ENCODE results near the gene ETV6.
A peak's percentile ranks its signal among the peaks of the same experiment; 100 is the strongest.

Gene ETV6

GRCh38 chr12:11758510-11759493 lies 109.3 kb downstream of the ETV6 start:
- no peak for TF ChIP-seq CTCF (IDR thresholded peaks at IDR 0.05; ENCODE audit: low read depth, low read length, missing control alignments)
- Histone ChIP-seq H3K36me3 (replicated peaks) (no peaks in the 10 kb centered on the region), H3K27ac (peak overlapping the region; percentile 51), H3K27me3 (replicated peaks) (no peaks in the 10 kb centered on the region), H3K4me3 (ENCODE audit: low read depth, low read length) (no peak overlapping the region)
- in situ Hi-C loops (cut with HindIII; ENCODE audit: low pct_ligation_motif_present, low sequenced_read_pairs), result no loop called here
- DNase-seq, result peak; percentile 45

- Histone ChIP-seq H3K36me3 (replicated peaks) (no peaks in the 10 kb centered on the region), H3K27me3 (replicated peaks) (no peaks in the 10 kb centered on the region), H3K27ac (no peak overlapping the region), H3K4me3 (ENCODE audit: low read depth, low read length) (no peak overlapping the region)
- no peak for DNase-seq
- in situ Hi-C loops (cut with HindIII; ENCODE audit: low pct_ligation_motif_present, low sequenced_read_pairs), result no loop called here
- TF ChIP-seq CTCF (IDR thresholded peaks at IDR 0.05; ENCODE audit: low read depth, low read length, missing control alignments), result no peak
Observed at GRCh38 chr12:11759494-11759878, 110.0 kb downstream of the ETV6 start.

GRCh38 chr12:11759899-11760298 lies 110.4 kb downstream of the ETV6 start:
- Histone ChIP-seq H3K4me3 (ENCODE audit: low read depth, low read length) (no peak overlapping the region), H3K36me3 (replicated peaks) (no peaks in the 10 kb centered on the region), H3K27ac (no peak overlapping the region), H3K27me3 (replicated peaks) (no peaks in the 10 kb centered on the region)
- in situ Hi-C loops (cut with HindIII; ENCODE audit: low pct_ligation_motif_present, low sequenced_read_pairs), result no loop called here
- TF ChIP-seq CTCF (IDR thresholded peaks at IDR 0.05; ENCODE audit: low read depth, low read length, missing control alignments), result no peak
- DNase-seq, result no peak

GRCh38 chr12:11761869-11762567 lies 112.5 kb downstream of the ETV6 start:
- Histone ChIP-seq H3K27me3 (replicated peaks) (no peaks in the 10 kb centered on the region), H3K4me3 (ENCODE audit: low read depth, low read length) (no peak overlapping the region), H3K36me3 (replicated peaks) (no peaks in the 10 kb centered on the region), H3K27ac (no peak overlapping the region)
- TF ChIP-seq CTCF (IDR thresholded peaks at IDR 0.05; ENCODE audit: low read depth, low read length, missing control alignments), result no peak
- DNase-seq, result no peak
- in situ Hi-C loops (cut with HindIII; ENCODE audit: low pct_ligation_motif_present, low sequenced_read_pairs), result no loop called here

- H3K36me3 ChIP-seq (replicated peaks), result no peaks in the 10 kb centered on the region
- no peak overlapping the region for H3K4me3 ChIP-seq (ENCODE audit: low read depth, low read length)
- peak overlapping the region; percentile 71 for H3K27ac ChIP-seq
- in situ Hi-C loops (cut with HindIII; ENCODE audit: low pct_ligation_motif_present, low sequenced_read_pairs), result no loop called here
- TF ChIP-seq CTCF (IDR thresholded peaks at IDR 0.05; ENCODE audit: low read depth, low read length, missing control alignments), result no peak
- DNase-seq, result no peak
- H3K27me3 ChIP-seq (replicated peaks), result no peaks in the 10 kb centered on the region
Observed at GRCh38 chr12:11762723-11763326, 113.4 kb downstream of the ETV6 start.

All from brain microvascular endothelial cell (primary cell).